ENCODE measurements around the gene ARVCF.

GRCh38 chr22:20036535-20037392 lies 20.1 kb upstream of the ARVCF start:
- no peak for TF ChIP-seq POLR2A (IDR thresholded peaks at IDR 0.05; ENCODE audit: low read depth, low read length)
- TF ChIP-seq TAF1 (IDR thresholded peaks at IDR 0.05; ENCODE audit: low read depth, low read length), result no peak
- TF ChIP-seq SPI1 (IDR thresholded peaks at IDR 0.05; ENCODE audit: low read depth, low read length), result no peak
- no peak for TF ChIP-seq POLR2AphosphoS5 (IDR thresholded peaks at IDR 0.05; ENCODE audit: low read depth, low read length)
- TF ChIP-seq PAX5 (IDR thresholded peaks at IDR 0.05; ENCODE audit: insufficient read depth, low read length, severe bottlenecking), result no peak
- TF ChIP-seq POU2F2 (IDR thresholded peaks at IDR 0.05; ENCODE audit: low read depth, low read length), result no peak
